Heart right ventricle (tissue), 16 donors: Measurements from ENCODE around the gene DHX8. TPM values are rescaled to one million over a fixed set of nuclear protein-coding genes. Genes with fewer than 3 reads are reported as not detected.

Source experiments
- ATAC-seq, 8 donors: fragments of 200-7000 bp; cut with Tn5 transposase; one replicate each; pipeline ENCODE4 v1.9.1; 2020; ENCODE audit warnings: mild to moderate bottlenecking in 8 of 8, moderate library complexity in 8 of 8, moderate number of reproducible peaks in 1 of 8
- DNase-seq, 2 donors: peaks; one replicate each; pipeline ENCODE4 v3.0.0-alpha.2; 2020
- H3K27ac ChIP-seq, 10 donors: fragments of 200-600 bp; sonication (generic) in 2 of 10; one replicate each; pipeline versions ENCODE4 v1.5.0 to v1.8.0; 2020 to 2022; ENCODE audit warnings: mild to moderate bottlenecking in 3 of 10
- H3K27me3 ChIP-seq, 7 donors: fragments of 200-600 bp; one replicate each; pipeline ENCODE4 v1.8.0; 2021 to 2022; ENCODE audit warnings: mild to moderate bottlenecking in 2 of 7
- H3K36me3 ChIP-seq, 9 donors: fragments of 200-600 bp; sonication (generic) in 1 of 9; one replicate each; pipeline versions ENCODE4 v1.5.0 to v1.8.0; 2020 to 2022; ENCODE audit warnings: mild to moderate bottlenecking in 2 of 9
- H3K4me1 ChIP-seq, 9 donors: fragments of 200-600 bp; sonication (generic) in 1 of 9; one replicate each; pipeline versions ENCODE4 v1.5.0 to v1.8.0; 2020 to 2022; ENCODE audit warnings: mild to moderate bottlenecking in 4 of 9
- H3K4me3 ChIP-seq, 10 donors: fragments of 200-600 bp; sonication (generic) in 2 of 10; one replicate each; pipeline versions ENCODE4 v1.5.0 to v1.8.0; 2020 to 2022; ENCODE audit warnings: mild to moderate bottlenecking in 7 of 10, moderate library complexity in 2 of 10
- H3K9me3 ChIP-seq, 11 donors: fragments of 200-600 bp in 10 of 11; sonication (generic) in 2 of 11; one replicate each; pipeline versions ENCODE4 v1.5.0 to v1.8.0; 2013 to 2022; ENCODE audit warnings: mild to moderate bottlenecking in 2 of 11, control low read depth in 1 of 11, moderate library complexity in 1 of 11
- CTCF ChIP-seq, 9 donors: fragments of 200-600 bp; sonication (generic) in 2 of 9; IDR thresholded peaks; one replicate each; pipeline versions ENCODE4 v1.5.0 to v1.8.0; 2021 to 2022; ENCODE audit warnings: antibody characterized with exemption in 9 of 9, mild to moderate bottlenecking in 5 of 9, moderate library complexity in 1 of 9
- WGBS, 2 donors: extraction: QIAGEN DNeasy Blood & Tissue Kit; methylation state at CpG; one replicate each; pipeline ENCODE4 v1.1.7; 2013; ENCODE audit warnings: inconsistent platforms in 1 of 2; 5-methylcytosine and 5-hydroxymethylcytosine counted together
- intact Hi-C, 10 donors: fragments of 100-400 bp; cut with DNase I; formaldehyde crosslinking; loops; one replicate each; pipeline versions ENCODE4 v1.11.1 to v1.14.2; 2022
- long read RNA-seq, 3 donors: library from polyadenylated mRNA; unstranded; transcript quantifications; one replicate each; pipeline ENCODE4 v2.0.0, GENCODE V29; 2020 to 2021
- polyA plus RNA-seq, 2 donors: library from polyadenylated mRNA; stranded (reverse); fragments of 200-250 nt; gene quantifications; one replicate each; pipeline ENCODE4 v1.2.3, GENCODE V29; 2013
- total RNA-seq, 10 donors: library from RNA; stranded (reverse); fragmentation: NEBNext Ultra II Directional in 3 of 10; extraction: Animal tissue kit (Norgen Biotek cat#: 25700) in 3 of 10; gene quantifications; one replicate each; pipeline versions ENCODE4 v1.2.1 to v1.2.4, GENCODE V29; 2021 to 2023
- donor health status: Arrhythmogenic right ventricular cardiomyopathy.
- donor health status: ischemic (EF 13 %, LVEDD 7.1; RV severe dilation, severe dysfunction).
- donor health status: healthy with polysubstance abuse.
- donor health status: DM: no; HTN: yes; CAD: no.
- donor health status: DM: no; HTN: no; CAD: no.
- donor health status: ischemic (EF 25% LVEDD 6.9; RV normal size, moderate dysfunction).
- donor health status: ischemic (EF 25% LVEDD 5.7; RV mildly dilated, moderate dysfunction).
- donor health status: healthy.
- donor health status: DM: yes; HTN: yes; CAD: no.
- donor health status: Ischemic cardiomyopathy.
- donor health status: ischemic (EF 35%, LVEDD 5.7; RV mildly dilated, moderate dysfunction).
- donor health status: nonischemic (EF 11% LVEDD 7.7; RV severe dilation, severe dysfunction).
- donor health status: DM: yes; HTN: yes; CAD: no.
- donor health status: PGD.
- donor health status: ischemic (EF 29% LVEDD 5.4; RV normal size, mild dysfunction).
- donor health status: nonischemic (EF 23%, LVEDD 6.1; RV moderate dilation, normal function).

The DHX8 gene
- total RNA-seq (10 to 100 TPM; 22.4 to 42.0 (median 29.0) TPM), polyA plus RNA-seq (10 to 100 TPM; 19.2 to 24.8 TPM)
- long read RNA-seq, donor 1, full-length matches to known transcripts = 12 of 20 reads
- long read RNA-seq, donor 1, partial matches to known transcripts = 5 of 20 reads
- long read RNA-seq, donor 1, other reads (novel, unspliced or antisense) = 3 of 20 reads
- long read RNA-seq, donor 2, full-length matches to known transcripts = 13 of 26 reads
- long read RNA-seq, donor 2, partial matches to known transcripts = 6 of 26 reads
- long read RNA-seq, donor 2, other reads (novel, unspliced or antisense) = 7 of 26 reads
- long read RNA-seq, donor 3, full-length matches to known transcripts = 15 of 29 reads
- long read RNA-seq, donor 3, partial matches to known transcripts = 7 of 29 reads
- long read RNA-seq, donor 3, other reads (novel, unspliced or antisense) = 7 of 29 reads

GRCh38 chr17:43483674-43484551, at the start of gene DHX8:
Gene DHX8, plus strand, starts transcription at chr17:43483975. Its CDS starts 63 bp downstream, at chr17:43484038.
- Histone ChIP-seq H3K27me3 (no peaks in the 10 kb centered on the region), H3K4me1 (peaks cover 18 to 39% (median 33%) of the 10 kb centered on the region in 9 donors), H3K9me3 (no peaks in the 10 kb centered on the region), H3K36me3 (no peaks in the 10 kb centered on the region), H3K4me3 (peak within 1 kb of the TSS; percentile 55 to 85 (median 73)), H3K27ac (peak within 1 kb of the TSS; percentile 12 to 94 (median 82))
- WGBS, 2 donors = 0 to 1% methylated on average over 51 of the region's 51 CpGs
- DNase-seq (peak; percentile 97 to 98), ATAC-seq (peak; percentile 99 to 100 (median 99))
- TF ChIP-seq CTCF (IDR thresholded peaks at IDR 0.05) = peak in 8 of 9 donors; percentile 100
- intact Hi-C loops = loop anchor here (1.0 to 2.0 kb wide), 4 partner anchors 86 to 91 kb away; partner anchors contain the start of gene ARL4D (in 2 of the 10)

GRCh38 chr17:43434902-43435319, 48.9 kb upstream of the DHX8 start:
- DNase-seq (no peak), ATAC-seq (no peak)
- WGBS, 2 donors = 89 to 94% methylated on average over 4 of the region's 4 CpGs
- no peaks in the 10 kb centered on the region for H3K36me3 ChIP-seq
- no peak overlapping the region for H3K4me3 ChIP-seq
- intact Hi-C loops = loop anchor here in 1 of 10 donors (5.0 kb wide), 1 partner anchor 38 kb away; the partner anchor contains the start of gene ARL4D
- H3K27me3 ChIP-seq = peaks cover 0 to 6% (median 0%) of the 10 kb centered on the region in 7 donors
- peaks cover 2 to 20% (median 11%) of the 10 kb centered on the region in 9 donors for H3K4me1 ChIP-seq
- TF ChIP-seq CTCF (IDR thresholded peaks at IDR 0.05) = no peak
- no peak overlapping the region for H3K27ac ChIP-seq
- H3K9me3 ChIP-seq = no peaks in the 10 kb centered on the region

GRCh38 chr17:43437756-43438155, 46.0 kb upstream of the DHX8 start:
- 62 to 64% methylated on average over 1 of the region's 1 CpG for WGBS, 2 donors
- Histone ChIP-seq H3K4me1 (peaks cover 0 to under 1% (median 0%) of the 10 kb centered on the region in 9 donors), H3K27ac (no peak overlapping the region), H3K36me3 (no peaks in the 10 kb centered on the region), H3K4me3 (no peak overlapping the region), H3K27me3 (peaks cover 0 to 4% (median 0%) of the 10 kb centered on the region in 7 donors), H3K9me3 (no peaks in the 10 kb centered on the region)
- ATAC-seq (no peak), DNase-seq (no peak)
- intact Hi-C loops = no loop called here
- TF ChIP-seq CTCF (IDR thresholded peaks at IDR 0.05) = no peak

- TF ChIP-seq CTCF (IDR thresholded peaks at IDR 0.05) = no peak
- intact Hi-C loops = no loop called here
- H3K36me3 ChIP-seq = no peaks in the 10 kb centered on the region
- DNase-seq = no peak
- no peaks in the 10 kb centered on the region for H3K4me1 ChIP-seq
- no peak overlapping the region for H3K27ac ChIP-seq
- H3K27me3 ChIP-seq = peaks cover 0 to 4% (median 0%) of the 10 kb centered on the region in 7 donors
- no peak overlapping the region for H3K4me3 ChIP-seq
- 64 to 66% methylated on average over 5 of the region's 5 CpGs for WGBS, 2 donors
- ATAC-seq = no peak
- H3K9me3 ChIP-seq = no peaks in the 10 kb centered on the region
Observed at GRCh38 chr17:43438626-43439025, 45.1 kb upstream of the DHX8 start.
